GM06990 (cell line): ENCODE data around the gene FAM187B.
"Not testable (repeated sequence)": the region's sequence is repeated elsewhere in the genome, so short reads cannot be mapped to it uniquely, and the experiment has no call there.

ENCODE experiments used
- DNase-seq: peaks from one replicate; pipeline ENCODE4 v3.0.0-alpha.2; 2011; ENCODE audit not compliant: insufficient read length; ENCODE audit errors: extremely low read depth
- H3K27me3 ChIP-seq: replicated peaks from 2 replicates; pipeline ENCODE4 v1.6.0; 2011; ENCODE audit warnings: low read length; ENCODE audit not compliant: control insufficient read depth, insufficient read depth
- H3K36me3 ChIP-seq: 2 replicates; pipeline ENCODE4 v1.5.1; 2011; ENCODE audit warnings: low read length; ENCODE audit not compliant: control insufficient read depth, insufficient read depth
- H3K4me3 ChIP-seq: replicated peaks from 2 replicates; pipeline ENCODE4 v1.5.1; 2011; ENCODE audit warnings: low read depth, mild to moderate bottlenecking, control low read depth, low read length
- TF ChIP-seq, protein P1 (sequence below): IDR thresholded peaks from 2 replicates; pipeline ENCODE4 v1.5.1; 2011; ENCODE audit warnings: low read length, control low read depth, mild to moderate bottlenecking, inconsistent platforms; ENCODE audit not compliant: insufficient read depth, poor library complexity, severe bottlenecking

FAM187B gene

GRCh38 chr19:35206379-35206778 is 22.2 kb downstream of the FAM187B start:
- no peaks in the 10 kb centered on the region for H3K36me3 ChIP-seq
- TF ChIP-seq, protein P1, sequence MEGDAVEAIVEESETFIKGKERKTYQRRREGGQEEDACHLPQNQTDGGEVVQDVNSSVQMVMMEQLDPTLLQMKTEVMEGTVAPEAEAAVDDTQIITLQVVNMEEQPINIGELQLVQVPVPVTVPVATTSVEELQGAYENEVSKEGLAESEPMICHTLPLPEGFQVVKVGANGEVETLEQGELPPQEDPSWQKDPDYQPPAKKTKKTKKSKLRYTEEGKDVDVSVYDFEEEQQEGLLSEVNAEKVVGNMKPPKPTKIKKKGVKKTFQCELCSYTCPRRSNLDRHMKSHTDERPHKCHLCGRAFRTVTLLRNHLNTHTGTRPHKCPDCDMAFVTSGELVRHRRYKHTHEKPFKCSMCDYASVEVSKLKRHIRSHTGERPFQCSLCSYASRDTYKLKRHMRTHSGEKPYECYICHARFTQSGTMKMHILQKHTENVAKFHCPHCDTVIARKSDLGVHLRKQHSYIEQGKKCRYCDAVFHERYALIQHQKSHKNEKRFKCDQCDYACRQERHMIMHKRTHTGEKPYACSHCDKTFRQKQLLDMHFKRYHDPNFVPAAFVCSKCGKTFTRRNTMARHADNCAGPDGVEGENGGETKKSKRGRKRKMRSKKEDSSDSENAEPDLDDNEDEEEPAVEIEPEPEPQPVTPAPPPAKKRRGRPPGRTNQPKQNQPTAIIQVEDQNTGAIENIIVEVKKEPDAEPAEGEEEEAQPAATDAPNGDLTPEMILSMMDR: no peak
- DNase-seq: peak; percentile 63
- H3K4me3 ChIP-seq: no peak overlapping the region
- no peaks in the 10 kb centered on the region for H3K27me3 ChIP-seq

GRCh38 chr19:35205733-35206323 is 22.7 kb downstream of the FAM187B start:
- no peak for DNase-seq
- H3K27me3 ChIP-seq: no peaks in the 10 kb centered on the region
- no peaks in the 10 kb centered on the region for H3K36me3 ChIP-seq
- TF ChIP-seq, protein P1: no peak
- H3K4me3 ChIP-seq: no peak overlapping the region

DNA sequence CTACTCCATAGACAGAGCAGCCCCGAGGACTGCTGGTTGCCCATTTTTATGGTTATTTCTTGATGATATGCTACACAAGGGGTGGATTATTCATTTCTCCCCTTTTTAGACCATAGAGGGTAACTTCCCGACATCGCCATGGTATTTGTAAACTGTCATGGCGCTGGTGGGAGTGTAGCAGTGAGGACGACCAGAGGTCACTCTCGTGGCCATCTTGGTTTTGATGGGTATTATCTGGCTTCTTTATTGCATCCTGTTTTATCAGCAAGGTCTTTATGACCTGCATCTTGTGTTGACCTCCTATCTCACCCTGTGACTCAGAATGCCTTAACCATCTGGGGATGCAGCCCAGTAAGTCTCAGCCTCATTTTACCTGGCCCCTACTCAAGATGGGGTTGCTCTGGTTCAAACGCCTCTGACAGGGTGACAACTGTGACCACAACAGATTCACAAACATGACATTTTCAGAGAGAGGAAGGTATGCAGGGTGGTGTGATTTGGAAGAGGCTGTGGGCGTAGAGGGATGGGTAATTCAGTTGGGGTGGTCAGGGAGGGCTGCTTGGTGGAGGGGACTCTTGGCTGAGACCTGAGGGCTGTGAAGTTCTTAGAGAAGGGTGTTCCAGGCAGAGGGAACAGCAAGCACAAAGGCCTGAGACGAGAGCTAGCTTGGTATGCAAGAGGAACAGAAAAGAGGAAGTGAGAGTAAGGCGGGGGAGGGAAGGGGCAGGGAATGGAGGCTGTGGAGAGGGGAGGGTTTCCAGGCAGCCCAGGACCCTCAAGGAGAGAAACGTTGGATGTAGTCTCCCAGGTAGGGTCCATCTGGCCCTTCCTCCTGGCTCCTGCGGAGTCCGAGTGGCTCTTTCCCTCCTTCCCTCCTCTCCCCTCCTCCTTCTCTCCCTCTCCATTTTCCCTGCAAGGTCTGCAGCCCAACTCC is 23.5 kb downstream of the FAM187B start:
- Histone ChIP-seq H3K27me3 (no peaks in the 10 kb centered on the region), H3K36me3 (no peaks in the 10 kb centered on the region), H3K4me3 (no peak overlapping the region)
- DNase-seq: peak; percentile 81
- TF ChIP-seq, protein P1: no peak

GRCh38 chr19:35202722-35203688 is 25.5 kb downstream of the FAM187B start:
- Histone ChIP-seq H3K27me3 (no peaks in the 10 kb centered on the region), H3K4me3 (no peak overlapping the region), H3K36me3 (no peaks in the 10 kb centered on the region)
- TF ChIP-seq, protein P1: no peak
- DNase-seq: no peak

DNA sequence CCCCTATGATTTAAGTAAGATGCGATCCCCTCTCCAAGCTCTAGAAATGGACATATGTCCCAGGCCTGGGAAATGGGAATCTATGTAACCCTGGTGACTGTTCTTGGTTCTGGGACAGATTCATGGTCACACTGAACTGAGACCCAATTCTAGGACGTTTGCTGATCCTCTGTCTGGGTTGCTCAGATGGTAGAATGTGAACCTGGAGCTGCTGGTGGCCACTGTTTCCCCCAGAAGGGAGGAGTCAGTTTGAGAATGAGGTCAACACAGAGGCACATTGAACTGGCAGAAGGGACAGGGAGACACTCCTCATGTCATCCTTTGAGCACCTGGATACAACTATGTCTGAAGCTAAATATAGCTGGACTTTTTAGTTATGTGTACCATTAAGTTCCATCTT is 29.1 kb downstream of the FAM187B start:
- DNase-seq: no peak
- H3K27me3 ChIP-seq: no peaks in the 10 kb centered on the region
- TF ChIP-seq, protein P1: no peak

DNA sequence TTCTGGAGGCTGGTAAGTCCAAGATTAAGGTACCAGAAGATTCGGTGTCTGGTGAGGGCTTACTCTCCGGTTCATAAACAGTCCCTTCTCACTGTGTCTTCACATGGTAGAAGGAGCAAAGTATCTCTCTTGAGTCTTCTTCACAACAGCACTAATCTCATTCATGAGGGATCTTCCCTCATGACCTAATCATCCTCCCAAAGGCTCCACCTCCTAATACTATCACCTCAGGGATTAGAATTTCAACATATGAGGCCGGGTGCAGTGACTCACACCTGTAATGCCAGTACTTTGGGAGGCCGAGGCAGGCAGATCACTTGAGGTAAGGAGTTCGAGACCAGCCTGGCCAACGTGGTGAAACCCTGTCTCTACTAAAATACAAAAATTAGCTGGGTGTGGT is 31.7 kb downstream of the FAM187B start:
- H3K4me3 ChIP-seq, DNase-seq, H3K36me3 ChIP-seq, H3K27me3 ChIP-seq: not testable (repeated sequence)

More for the DNA sequence above, 29.1 kb downstream of the FAM187B start:
- Histone ChIP-seq H3K4me3 (no peak overlapping the region), H3K36me3 (no peaks in the 10 kb centered on the region)
